DND-41 (cell line): Measurements from ENCODE around the gene SIN3B.

ENCODE experiments used
- ATAC-seq: fragments of 200-7000 bp; cut with Tn5 transposase; 3 replicates; pipeline ENCODE4 v1.9.1; 2021; ENCODE audit warnings: low read depth; ENCODE audit not compliant: insufficient read depth
- DNase-seq: peaks from one replicate; pipeline ENCODE4 v3.0.0-alpha.2; 2020
- H2AFZ ChIP-seq: 2 replicates; pipeline ENCODE4 v1.6.0; 2012; ENCODE audit warnings: low read depth, low read length
- H3K27ac ChIP-seq: 2 replicates; pipeline ENCODE4 v1.5.1; 2012; ENCODE audit warnings: low read length, inconsistent platforms
- H3K27me3 ChIP-seq: fragments of 200-600 bp; sonication (generic); 2 replicates; pipeline ENCODE4 v1.6.0; 2012; ENCODE audit warnings: low read length, mild to moderate bottlenecking, inconsistent platforms; ENCODE audit not compliant: insufficient read depth, poor library complexity
- H3K36me3 ChIP-seq: 2 replicates; pipeline ENCODE4 v1.5.1; 2012; ENCODE audit warnings: low read length, inconsistent platforms; ENCODE audit not compliant: insufficient read depth
- H3K4me1 ChIP-seq: 2 replicates; pipeline ENCODE4 v1.5.1; 2012; ENCODE audit warnings: mild to moderate bottlenecking, low read length; ENCODE audit not compliant: insufficient read depth
- H3K4me2 ChIP-seq: 2 replicates; pipeline ENCODE4 v1.6.0; 2012; ENCODE audit warnings: mild to moderate bottlenecking, moderate library complexity, low read length, inconsistent platforms; ENCODE audit not compliant: insufficient read depth
- H3K4me3 ChIP-seq, 2 experiments: fragments of 200-600 bp in 1 of 2; shearing (Covaris generic) in 1 of 2; 2 replicates each; pipeline ENCODE4 v1.5.1; 2012 to 2016; ENCODE audit warnings: inconsistent platforms in 2 of 2, low read length in 2 of 2, mild to moderate bottlenecking in 2 of 2, low read depth in 1 of 2, moderate library complexity in 1 of 2
- H3K79me2 ChIP-seq: 2 replicates; pipeline ENCODE4 v1.6.0; 2012; ENCODE audit warnings: low read length, inconsistent platforms; ENCODE audit not compliant: insufficient read depth
- H3K9ac ChIP-seq: 2 replicates; pipeline ENCODE4 v1.6.0; 2012; ENCODE audit warnings: low read depth, mild to moderate bottlenecking, inconsistent platforms, low read length, moderate library complexity
- H3K9me3 ChIP-seq: 2 replicates; pipeline ENCODE4 v1.5.1; 2012; ENCODE audit warnings: low read length, moderate library complexity, mild to moderate bottlenecking, inconsistent platforms; ENCODE audit not compliant: insufficient read depth, severe bottlenecking
- H4K20me1 ChIP-seq: 2 replicates; pipeline ENCODE4 v1.6.0; 2012; ENCODE audit warnings: low read length; ENCODE audit not compliant: insufficient read depth
- EZH2 ChIP-seq: IDR thresholded peaks from 3 replicates; pipeline ENCODE4 v1.6.1; 2012; ENCODE audit warnings: borderline replicate concordance, low read depth, mild to moderate bottlenecking, moderate library complexity, low read length, inconsistent platforms; ENCODE audit not compliant: severe bottlenecking
- TF ChIP-seq, protein P1 (sequence below): IDR thresholded peaks from 2 replicates; pipeline ENCODE4 v1.5.1; 2012; ENCODE audit warnings: borderline replicate concordance, low read length, moderate library complexity, mild to moderate bottlenecking; ENCODE audit not compliant: poor library complexity, severe bottlenecking; ENCODE audit errors: extremely low read depth

The SIN3B gene

DNA sequence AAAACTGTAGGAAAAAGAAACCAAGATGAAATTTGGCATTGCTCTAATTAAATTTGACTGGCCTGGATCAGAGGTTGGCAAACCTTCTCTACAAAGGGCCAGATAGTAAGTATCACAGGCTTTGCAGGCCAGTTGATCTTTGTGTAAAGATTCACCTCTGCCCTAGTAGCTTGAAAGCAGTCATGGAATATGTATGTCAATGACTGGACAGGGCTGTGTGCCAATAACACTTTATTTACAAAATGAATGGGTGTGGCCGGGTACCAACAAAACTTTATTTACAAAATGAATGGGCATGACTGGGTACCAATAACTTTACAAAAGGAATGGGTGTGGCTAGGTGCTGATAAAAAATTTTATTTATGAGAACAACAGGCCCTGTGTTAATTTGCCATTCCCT, 20.0 kb downstream of the SIN3B start:
- H3K4me2 ChIP-seq = no peak overlapping the region
- H3K79me2 ChIP-seq = no peaks in the 10 kb centered on the region
- no peak overlapping the region for H3K27ac ChIP-seq
- TF ChIP-seq, protein P1, sequence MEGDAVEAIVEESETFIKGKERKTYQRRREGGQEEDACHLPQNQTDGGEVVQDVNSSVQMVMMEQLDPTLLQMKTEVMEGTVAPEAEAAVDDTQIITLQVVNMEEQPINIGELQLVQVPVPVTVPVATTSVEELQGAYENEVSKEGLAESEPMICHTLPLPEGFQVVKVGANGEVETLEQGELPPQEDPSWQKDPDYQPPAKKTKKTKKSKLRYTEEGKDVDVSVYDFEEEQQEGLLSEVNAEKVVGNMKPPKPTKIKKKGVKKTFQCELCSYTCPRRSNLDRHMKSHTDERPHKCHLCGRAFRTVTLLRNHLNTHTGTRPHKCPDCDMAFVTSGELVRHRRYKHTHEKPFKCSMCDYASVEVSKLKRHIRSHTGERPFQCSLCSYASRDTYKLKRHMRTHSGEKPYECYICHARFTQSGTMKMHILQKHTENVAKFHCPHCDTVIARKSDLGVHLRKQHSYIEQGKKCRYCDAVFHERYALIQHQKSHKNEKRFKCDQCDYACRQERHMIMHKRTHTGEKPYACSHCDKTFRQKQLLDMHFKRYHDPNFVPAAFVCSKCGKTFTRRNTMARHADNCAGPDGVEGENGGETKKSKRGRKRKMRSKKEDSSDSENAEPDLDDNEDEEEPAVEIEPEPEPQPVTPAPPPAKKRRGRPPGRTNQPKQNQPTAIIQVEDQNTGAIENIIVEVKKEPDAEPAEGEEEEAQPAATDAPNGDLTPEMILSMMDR = no peak
- TF ChIP-seq EZH2 = no peak
- ATAC-seq (no peak), DNase-seq (no peak)
- no peaks in the 10 kb centered on the region for H3K27me3 ChIP-seq
- H3K4me1 ChIP-seq = no peaks in the 10 kb centered on the region
- no peak overlapping the region for H3K4me3 ChIP-seq
- H2AFZ ChIP-seq = no peak overlapping the region
- H3K36me3 ChIP-seq = peaks cover 94% of the 10 kb centered on the region
- no peaks in the 10 kb centered on the region for H3K9me3 ChIP-seq
- H3K9ac ChIP-seq = no peak overlapping the region
- peaks cover 10% of the 10 kb centered on the region for H4K20me1 ChIP-seq

DNA sequence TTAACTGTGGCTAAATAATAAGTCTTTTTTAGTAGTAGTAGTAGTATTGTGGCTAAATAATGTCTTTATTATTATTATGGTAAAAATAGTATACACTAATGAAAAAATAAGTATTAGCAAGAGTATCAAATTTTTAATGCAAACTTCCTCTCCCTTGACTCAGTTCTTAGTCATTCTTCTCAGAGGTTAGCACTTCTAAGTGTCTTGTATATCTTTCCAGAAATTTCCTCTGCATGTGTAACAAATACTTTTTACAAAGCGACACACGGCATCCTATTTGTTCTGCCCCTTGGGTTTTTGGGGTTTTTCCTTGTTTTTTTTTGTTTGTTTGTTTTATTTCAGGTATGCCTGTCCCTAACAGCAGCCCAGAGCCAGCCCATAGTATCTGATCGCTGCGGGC, 20.9 kb downstream of the SIN3B start:
- no peak overlapping the region for H3K27ac ChIP-seq
- no peak overlapping the region for H3K9ac ChIP-seq

DNA sequence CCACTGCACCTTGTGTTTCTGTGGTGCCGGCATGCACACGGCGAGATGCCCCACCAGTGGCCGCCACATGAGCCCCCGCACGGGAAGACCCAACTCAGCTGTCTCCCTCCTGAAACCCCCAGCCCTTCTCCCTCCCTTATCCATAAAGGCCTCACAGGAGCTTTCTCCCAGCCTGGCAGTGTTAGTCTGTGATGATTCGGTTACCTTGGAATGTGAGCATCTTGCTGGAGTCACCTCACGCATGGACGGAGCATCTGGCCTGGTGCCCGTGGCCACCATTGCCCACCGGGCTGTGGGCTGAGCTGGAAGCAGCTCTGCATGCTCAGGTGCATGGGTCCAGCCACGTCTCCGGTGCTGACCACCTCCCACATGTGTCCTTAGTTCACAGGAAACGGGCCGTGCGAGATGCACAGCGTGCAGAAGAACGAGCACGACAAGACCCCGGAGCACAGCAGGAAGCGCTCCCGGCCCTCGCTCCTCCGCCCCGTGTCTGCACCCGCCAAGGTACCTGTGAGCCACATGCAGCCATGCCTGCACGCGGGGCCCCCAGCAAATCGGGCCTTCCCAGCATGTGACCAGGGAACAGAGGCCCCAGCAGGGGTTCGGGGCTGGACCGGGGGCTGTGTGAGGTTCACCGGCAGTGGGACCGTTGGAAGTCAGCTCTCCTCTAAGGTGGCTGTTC, 22.0 kb downstream of the SIN3B start:
- ATAC-seq (no peak), DNase-seq (no peak)
- Histone ChIP-seq H3K27me3 (no peaks in the 10 kb centered on the region), H4K20me1 (peaks cover 10% of the 10 kb centered on the region), H2AFZ (no peak overlapping the region), H3K36me3 (peaks cover 82% of the 10 kb centered on the region), H3K9me3 (no peaks in the 10 kb centered on the region), H3K79me2 (no peaks in the 10 kb centered on the region), H3K4me2 (no peak overlapping the region), H3K4me1 (no peaks in the 10 kb centered on the region), H3K4me3 (no peak overlapping the region), H3K27ac (no peak overlapping the region), H3K9ac (no peak overlapping the region)
- TF ChIP-seq, protein P1 = no peak
- no peak for TF ChIP-seq EZH2

More for the DNA sequence above, 20.9 kb downstream of the SIN3B start:
- H3K4me2 ChIP-seq = no peak overlapping the region
- H3K79me2 ChIP-seq = no peaks in the 10 kb centered on the region
- H3K9me3 ChIP-seq = no peaks in the 10 kb centered on the region
- ATAC-seq = no peak
- no peak for DNase-seq
- H4K20me1 ChIP-seq = peaks cover 10% of the 10 kb centered on the region
- no peak overlapping the region for H2AFZ ChIP-seq
- H3K36me3 ChIP-seq = peaks cover 91% of the 10 kb centered on the region
- TF ChIP-seq, protein P1 = no peak
- no peak for TF ChIP-seq EZH2
- no peaks in the 10 kb centered on the region for H3K27me3 ChIP-seq
- no peak overlapping the region for H3K4me3 ChIP-seq
- no peaks in the 10 kb centered on the region for H3K4me1 ChIP-seq
